ENCODE data around the gene DUSP22. TPM values are rescaled to one million over a fixed set of nuclear protein-coding genes. Genes with fewer than 3 reads are reported as not detected.

DUSP22 gene
- total and polyA plus RNA-seq, 2 of the 8 experiments (the other 6 are each of a cell fraction or from before 2014, with no cell fraction given) = 15.5 to 32.4 TPM

DNA sequence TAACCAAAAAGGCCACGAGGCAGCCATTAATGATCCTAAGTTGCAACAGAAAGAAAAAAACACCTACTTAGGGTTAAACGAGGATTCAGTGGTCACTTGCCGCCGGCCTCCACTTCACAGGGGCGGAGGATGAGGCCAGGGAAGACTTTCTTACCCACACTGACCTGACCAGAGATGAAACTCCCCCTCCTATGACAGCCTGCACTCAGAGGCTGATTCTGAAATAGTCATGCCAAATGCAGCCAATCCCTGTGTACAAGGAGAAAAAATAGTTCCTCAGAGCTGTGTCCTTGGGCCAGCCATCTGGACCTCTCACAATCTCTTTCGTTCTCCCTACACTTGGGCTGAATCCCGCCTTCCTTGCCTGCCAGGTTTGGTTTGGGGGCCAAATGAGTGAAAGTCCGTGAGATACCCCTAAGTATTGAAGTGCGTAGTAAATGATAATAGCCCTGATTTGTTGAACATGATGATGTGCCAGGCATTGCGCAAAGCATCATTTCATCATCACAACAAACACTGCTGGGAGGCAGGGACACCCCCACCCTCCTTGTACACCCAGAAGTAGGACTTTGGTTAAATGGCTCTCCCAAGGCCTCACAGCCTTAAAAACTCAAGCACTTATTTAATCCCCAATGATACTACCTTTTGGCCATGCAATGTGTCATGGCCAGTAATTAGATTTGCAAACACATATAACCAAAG is 96.1 kb downstream of the DUSP22 start (continued):
- TF ChIP-seq E2F6 (IDR thresholded peaks at IDR 0.05) (no peak), BRCA1 (IDR thresholded peaks at IDR 0.05; ENCODE audit: low read depth, low read length) (no peak), SIN3A (conservative IDR thresholded peaks at IDR 0.05 in 1 of 2, IDR thresholded peaks at IDR 0.05 in 1 of 2; ENCODE audit: low read depth in 1 of 2, low read length in 2 of 2) (no peak), NANOG (IDR thresholded peaks at IDR 0.05; ENCODE audit: insufficient read depth, low read depth, low read length, poor library complexity, severe bottlenecking) (no peak), SIRT6 (IDR thresholded peaks at IDR 0.05; ENCODE audit: low read length) (no peak)
